PC-9 (cell line): Measurements from ENCODE around the gene MAJIN.

Source experiments
- CTCF ChIP-seq: fragments of 200-600 bp; sonication (generic); conservative IDR thresholded peaks from 2 replicates; pipeline ENCODE4 v1.6.1; 2017; ENCODE audit warnings: mixed run types, antibody characterized with exemption, mild to moderate bottlenecking, moderate library complexity
- EZH2 ChIP-seq: fragments of 200-600 bp; sonication (generic); IDR thresholded peaks from 2 replicates; pipeline ENCODE4 v1.8.0; 2017; ENCODE audit warnings: antibody characterized with exemption, low read depth

- TF ChIP-seq CTCF (no peak), EZH2 (no peak)
These were observed 44.8 kb upstream of the MAJIN start for GRCh38 chr11:65016705-65017104.
